NCI-H1436 (cell line): ENCODE results near the gene D2HGDH.
"Not testable (repeated sequence)": the region's sequence is repeated elsewhere in the genome, so short reads cannot be mapped to it uniquely, and the experiment has no call there.

Experiments
- DNase-seq: peaks from one replicate; lab custom pipeline; 2025; lab: John Stamatoyannopoulos, UW

The D2HGDH gene

DNA sequence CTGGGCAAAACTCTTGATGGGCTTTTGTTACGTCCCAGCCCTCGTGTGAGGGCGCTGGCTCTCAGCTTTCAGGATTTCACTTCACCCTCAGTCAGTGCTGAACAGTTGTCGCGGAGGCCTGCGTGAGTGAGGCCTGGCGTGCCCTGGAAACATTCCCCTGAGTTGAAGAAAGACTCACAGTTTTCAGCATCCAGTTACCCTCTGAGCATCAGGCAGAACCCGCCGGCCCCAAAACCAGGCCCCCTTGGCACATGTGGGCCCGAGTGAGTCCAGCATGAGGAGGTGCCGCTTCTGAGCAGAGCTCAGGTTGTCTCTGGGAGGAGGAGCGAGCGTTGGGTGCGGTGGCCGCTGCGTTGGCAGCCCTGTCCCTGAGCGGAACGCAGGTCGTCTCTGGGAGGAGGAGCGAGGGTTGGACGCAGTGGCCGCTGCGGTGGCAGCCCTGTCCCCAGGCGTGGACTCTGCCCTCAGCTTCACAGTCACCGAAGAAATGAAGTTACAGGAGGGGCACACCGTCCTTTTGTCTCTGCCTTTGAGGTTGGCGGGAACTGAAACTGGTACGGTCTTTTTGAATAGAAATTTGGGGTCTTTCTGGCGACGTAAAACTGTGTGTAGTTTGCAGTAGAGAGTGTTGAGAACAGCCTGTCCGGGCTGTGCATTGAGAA, 74.4 kb downstream of the D2HGDH start, which contains the start of gene NEU4:
NEU4 (plus strand) TSS at position 473 of the 662 bp plus-strand sequence. CDS start 5,292 bp downstream, outside the sequence.
- no peak for DNase-seq

GRCh38 chr2:241809383-241810306, 75.2 kb downstream of the D2HGDH start:
- DNase-seq: no peak

GRCh38 chr2:241810307-241811200, 76.1 kb downstream of the D2HGDH start:
- DNase-seq: no peak

- no peak for DNase-seq
Observed at GRCh38 chr2:241811201-241811951, 76.9 kb downstream of the D2HGDH start.

DNA sequence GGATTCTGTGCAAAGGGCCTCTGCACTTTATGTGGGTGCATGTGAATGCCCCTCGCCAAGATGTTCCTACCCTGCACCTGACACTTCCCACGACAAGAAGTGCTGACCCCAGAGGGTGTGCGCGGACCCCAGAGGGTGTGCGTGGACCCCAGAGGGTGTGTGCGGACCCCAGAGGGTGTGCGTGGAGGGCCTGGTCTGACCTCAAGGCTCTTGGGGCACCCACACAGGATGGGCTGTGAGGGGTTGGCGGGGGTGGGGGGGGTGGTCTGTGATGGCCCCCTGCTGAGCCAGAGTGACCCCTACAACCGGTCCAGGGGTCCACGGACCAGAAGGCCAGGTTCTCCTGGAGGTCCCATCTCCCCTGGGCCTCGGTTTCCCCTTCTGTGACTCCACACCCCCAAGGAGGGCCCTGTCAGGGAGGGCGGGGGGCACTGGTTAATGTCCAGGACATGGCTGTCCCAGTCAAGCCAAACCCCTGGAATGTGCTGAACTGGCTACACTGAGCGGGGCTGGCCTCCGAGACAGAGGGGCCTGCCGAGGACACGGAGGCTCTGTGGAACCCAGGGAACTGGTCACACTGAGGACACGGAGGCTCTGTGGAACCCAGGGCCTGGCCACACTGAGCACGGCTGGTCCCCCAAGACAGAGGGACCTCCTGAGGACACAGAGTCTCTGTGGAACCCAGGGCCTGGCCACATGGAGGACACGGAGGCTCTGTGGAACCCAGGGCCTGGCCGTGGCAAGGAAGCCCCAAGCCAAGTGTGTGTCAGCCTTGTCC, 77.7 kb downstream of the D2HGDH start:
- no peak for DNase-seq

- DNase-seq: no peak
Observed at GRCh38 chr2:241812730-241813643, 78.6 kb downstream of the D2HGDH start.

- DNase-seq: peak; percentile 82
Observed at GRCh38 chr2:241813644-241814392, 79.4 kb downstream of the D2HGDH start.

DNA sequence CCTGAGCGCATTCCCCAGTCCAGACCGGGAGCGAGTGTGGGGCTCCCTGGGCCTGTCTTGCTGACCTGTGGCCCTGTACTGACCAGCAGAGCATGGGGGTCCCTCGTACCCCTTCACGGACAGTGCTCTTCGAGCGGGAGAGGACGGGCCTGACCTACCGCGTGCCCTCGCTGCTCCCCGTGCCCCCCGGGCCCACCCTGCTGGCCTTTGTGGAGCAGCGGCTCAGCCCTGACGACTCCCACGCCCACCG, 79.9 kb downstream of the D2HGDH start:
- DNase-seq: no peak

- DNase-seq: no peak
Observed at GRCh38 chr2:241814643-241815476, 80.4 kb downstream of the D2HGDH start.

GRCh38 chr2:241815477-241816430, 81.3 kb downstream of the D2HGDH start:
- DNase-seq: no peak

DNA sequence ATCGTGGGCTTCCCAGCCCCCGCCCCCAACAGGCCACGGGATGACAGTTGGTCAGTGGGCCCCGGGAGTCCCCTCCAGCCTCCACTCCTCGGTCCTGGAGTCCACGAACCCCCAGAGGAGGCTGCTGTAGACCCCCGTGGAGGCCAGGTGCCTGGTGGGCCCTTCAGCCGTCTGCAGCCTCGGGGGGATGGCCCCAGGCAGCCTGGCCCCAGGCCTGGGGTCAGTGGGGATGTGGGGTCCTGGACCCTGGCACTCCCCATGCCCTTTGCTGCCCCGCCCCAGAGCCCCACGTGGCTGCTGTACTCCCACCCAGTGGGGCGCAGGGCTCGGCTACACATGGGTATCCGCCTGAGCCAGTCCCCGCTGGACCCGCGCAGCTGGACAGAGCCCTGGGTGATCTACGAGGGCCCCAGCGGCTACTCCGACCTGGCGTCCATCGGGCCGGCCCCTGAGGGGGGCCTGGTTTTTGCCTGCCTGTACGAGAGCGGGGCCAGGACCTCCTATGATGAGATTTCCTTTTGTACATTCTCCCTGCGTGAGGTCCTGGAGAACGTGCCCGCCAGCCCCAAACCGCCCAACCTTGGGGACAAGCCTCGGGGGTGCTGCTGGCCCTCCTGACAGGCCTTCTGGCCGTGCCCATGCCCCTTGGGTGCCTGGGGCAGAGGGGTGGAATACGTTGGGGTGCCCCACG, 82.1 kb downstream of the D2HGDH start:
- no peak for DNase-seq

DNA sequence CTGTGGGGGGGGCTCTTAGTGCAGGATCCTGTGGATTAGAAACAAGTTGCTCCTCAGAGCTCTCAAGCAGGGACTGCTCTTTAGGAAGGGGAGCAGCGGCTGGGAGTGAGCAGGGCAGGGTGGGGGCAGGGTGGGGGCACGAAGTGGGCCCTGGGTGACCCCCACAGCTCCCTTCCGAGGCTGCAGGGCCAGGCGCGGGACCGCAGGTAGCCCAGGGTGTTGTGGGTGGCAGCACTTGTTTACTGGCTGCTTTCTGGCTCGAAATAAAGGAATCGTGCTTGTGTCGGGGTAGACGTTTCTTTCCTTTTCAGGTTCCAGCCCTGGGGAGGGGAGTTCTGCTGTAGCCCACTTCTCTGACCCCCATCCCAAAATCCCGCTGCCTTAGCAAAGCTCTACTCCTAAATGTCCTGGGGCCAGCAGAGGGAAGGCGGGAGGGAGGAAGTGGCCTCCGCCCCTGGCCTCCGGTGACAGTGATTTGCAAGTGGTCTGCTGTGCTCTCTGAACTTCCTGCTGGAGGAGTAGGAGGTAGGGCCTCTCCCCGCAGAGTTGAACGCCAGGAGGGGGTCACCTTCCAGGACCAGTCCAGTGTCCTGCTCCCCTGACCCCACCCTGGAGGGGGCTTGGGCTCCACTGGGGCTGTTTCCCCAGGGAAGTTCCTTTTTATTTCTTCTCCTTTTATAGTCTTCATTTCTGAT, 82.8 kb downstream of the D2HGDH start:
- DNase-seq: no peak

- not testable (repeated sequence) for DNase-seq
Observed at GRCh38 chr2:241817821-241818215, 83.4 kb downstream of the D2HGDH start.
